ENCODE data around the gene PRTFDC1.

GRCh38 chr10:24915304-24915703, 37.1 kb downstream of the PRTFDC1 start:
- TF ChIP-seq CTCF (IDR thresholded peaks at IDR 0.05) (no peak), POLR2A (IDR thresholded peaks at IDR 0.05) (no peak)

All from heart left ventricle (tissue), 13 donors.